T follicular helper cell (primary cell): ENCODE data around the gene ADGRF4.
"Not testable (repeated sequence)": the region's sequence is repeated elsewhere in the genome, so short reads cannot be mapped to it uniquely, and the experiment has no call there.

Source experiments
- DNase-seq: peaks from one replicate; pipeline ENCODE4 v3.0.0-alpha.2; 2020; ENCODE audit warnings: low read depth

ADGRF4 gene

GRCh38 chr6:47734831-47735481, 36.6 kb downstream of the ADGRF4 start:
- no peak for DNase-seq

GRCh38 chr6:47736083-47736700, 37.8 kb downstream of the ADGRF4 start:
- no peak for DNase-seq

- DNase-seq, result no peak
Observed at GRCh38 chr6:47737406-47737805, 39.0 kb downstream of the ADGRF4 start.

- no peak for DNase-seq
Observed at GRCh38 chr6:47740714-47741113, 42.3 kb downstream of the ADGRF4 start.

GRCh38 chr6:47741807-47742206, 43.4 kb downstream of the ADGRF4 start:
- no peak for DNase-seq

DNA sequence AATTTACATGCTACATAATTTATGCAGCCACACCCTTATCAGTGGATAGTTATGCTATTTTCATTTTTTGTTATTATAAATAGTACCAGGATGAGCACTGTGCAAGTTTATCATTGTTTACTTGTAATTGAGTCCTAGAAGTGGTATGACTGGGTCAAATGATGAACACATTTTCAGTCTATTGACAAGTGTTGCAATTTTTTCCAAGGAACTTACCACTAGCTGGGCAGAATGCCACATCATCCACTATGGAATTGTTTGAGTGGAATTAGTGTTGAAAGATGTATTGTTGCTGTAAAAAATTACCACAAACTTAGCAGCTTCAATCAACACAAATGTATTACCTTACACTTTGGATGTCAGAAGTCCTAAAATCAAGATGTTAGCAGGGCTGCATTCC, 45.4 kb downstream of the ADGRF4 start:
- no peak for DNase-seq

DNA sequence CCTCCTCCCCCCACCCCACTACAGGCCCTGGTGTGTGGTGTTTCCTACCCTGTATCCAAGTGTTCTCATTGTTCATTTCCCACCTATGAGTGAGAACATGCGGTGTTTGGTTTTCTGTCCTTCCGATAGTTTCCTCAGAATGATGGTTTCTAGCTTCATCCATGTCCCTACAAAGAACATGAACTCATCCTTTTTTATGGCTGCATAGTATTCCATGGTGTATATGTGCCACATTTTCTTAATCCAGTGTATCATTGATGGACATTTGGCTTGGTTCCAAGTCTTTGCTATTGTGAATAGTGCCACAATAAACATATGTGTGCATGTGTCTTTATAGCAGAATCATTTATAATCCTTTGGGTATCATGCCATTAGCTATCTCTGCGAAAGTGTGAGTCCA, 46.9 kb downstream of the ADGRF4 start:
- not testable (repeated sequence) for DNase-seq

DNA sequence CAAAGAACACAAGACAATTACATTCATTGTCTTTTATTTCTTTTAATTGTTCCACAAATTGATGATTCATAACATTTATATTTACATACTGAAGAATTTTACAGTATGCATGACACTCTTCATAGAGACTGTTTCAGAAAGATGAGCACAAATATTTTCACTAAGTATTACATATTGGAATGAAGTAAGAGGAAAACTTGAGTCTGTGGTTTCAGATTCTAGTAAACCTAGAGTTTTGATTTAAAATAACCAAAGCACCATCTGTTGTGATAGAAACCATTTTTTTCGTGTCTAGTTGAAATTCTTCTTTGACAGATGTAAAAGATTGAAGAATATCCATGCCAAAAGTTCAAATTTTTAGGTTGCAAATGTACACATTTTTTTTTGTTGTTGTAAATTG, 51.4 kb downstream of the ADGRF4 start:
- no peak for DNase-seq

- DNase-seq, result no peak
Observed at GRCh38 chr6:47752801-47753200, 54.4 kb downstream of the ADGRF4 start.

DNA sequence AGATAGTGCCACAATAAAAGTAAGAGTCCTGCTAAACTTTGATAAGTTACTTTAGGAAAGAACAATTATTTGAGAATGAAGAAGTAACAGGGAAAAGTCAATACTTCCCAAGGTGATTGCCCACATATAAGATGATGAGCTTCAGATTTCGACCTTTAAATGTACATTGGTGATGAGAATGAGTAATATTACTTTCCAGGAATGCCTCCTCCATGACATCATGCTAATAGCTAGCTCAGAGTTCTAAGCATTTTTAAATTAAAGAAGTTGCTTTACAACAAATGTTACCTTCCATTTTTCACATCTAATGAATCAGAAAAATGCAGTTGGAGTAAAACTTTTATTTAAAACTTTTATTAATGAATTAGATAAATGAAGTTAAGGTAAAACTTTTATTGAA, 61.0 kb downstream of the ADGRF4 start:
- DNase-seq, result no peak

DNA sequence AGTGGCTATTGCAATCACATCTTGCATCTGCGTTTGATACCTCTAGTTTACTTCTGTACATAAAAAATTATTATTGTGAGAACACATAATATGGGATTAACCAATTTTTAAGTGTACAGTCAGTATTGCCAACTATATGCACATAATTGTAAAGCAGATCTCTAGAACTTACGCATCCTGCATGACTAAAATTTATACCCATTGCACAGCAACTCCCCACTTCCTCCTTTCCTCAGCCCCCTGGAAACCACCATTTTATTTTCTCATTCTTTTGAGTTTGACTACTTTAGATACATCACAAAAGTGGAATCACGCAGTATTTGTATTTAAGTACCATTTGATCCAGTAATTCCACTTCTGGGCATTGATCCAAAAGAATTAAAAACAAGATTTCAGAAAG, 64.1 kb downstream of the ADGRF4 start:
- no peak for DNase-seq

GRCh38 chr6:47766445-47766844, 68.1 kb downstream of the ADGRF4 start:
- DNase-seq, result no peak

- no peak for DNase-seq
Observed at GRCh38 chr6:47767102-47767501, 68.7 kb downstream of the ADGRF4 start.

DNA sequence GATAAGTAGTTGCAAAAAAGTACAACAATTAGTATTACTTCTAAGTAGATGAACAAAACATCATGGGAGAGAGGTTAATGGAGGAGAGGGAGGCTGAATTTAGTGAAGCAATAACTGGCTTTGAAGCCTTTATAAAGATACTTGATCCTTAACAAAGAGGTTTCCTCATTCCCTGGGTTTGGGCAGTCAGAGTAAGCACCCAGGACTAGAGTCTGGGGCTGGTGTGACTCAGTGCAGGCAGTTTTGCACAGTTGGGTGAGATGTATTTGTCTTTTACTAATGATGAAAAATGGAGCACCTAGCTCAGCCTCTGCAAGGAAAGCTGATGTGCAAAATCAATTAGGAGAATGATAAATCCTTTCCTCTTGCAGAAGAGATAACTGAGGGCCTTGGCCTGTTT, 71.6 kb downstream of the ADGRF4 start:
- DNase-seq, result no peak
